T-helper 22 cell (primary cell): ENCODE measurements around the gene GMDS.
"Not testable (repeated sequence)": the region's sequence is repeated elsewhere in the genome, so short reads cannot be mapped to it uniquely, and the experiment has no call there.

ENCODE experiments used
- DNase-seq: peaks from one replicate; pipeline ENCODE4 v3.0.0-alpha.2; 2020; ENCODE audit warnings: low read depth

Gene GMDS

DNA sequence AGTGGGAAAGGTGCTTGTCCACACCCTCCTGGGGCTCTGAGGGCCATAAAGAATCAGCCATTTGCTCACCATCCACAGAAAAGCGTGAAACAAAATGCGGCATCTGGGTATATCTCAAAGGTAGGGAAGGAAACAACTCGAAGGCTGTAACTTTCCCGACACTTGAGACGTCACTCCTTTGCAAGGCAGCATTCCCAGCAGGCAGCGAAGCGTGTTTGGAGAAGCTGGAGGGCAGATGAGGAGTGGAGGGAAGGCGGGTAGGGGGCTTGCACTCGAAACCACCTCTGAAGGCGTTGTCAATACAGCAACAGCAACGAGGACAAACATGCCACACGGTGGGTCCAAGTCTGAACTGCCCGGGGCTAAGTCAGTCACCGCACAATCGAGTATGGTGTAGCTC, 537.3 kb downstream of the GMDS start:
- no peak for DNase-seq

- no peak for DNase-seq
Observed at GRCh38 chr6:1705630-1706029, 539.8 kb downstream of the GMDS start.

DNA sequence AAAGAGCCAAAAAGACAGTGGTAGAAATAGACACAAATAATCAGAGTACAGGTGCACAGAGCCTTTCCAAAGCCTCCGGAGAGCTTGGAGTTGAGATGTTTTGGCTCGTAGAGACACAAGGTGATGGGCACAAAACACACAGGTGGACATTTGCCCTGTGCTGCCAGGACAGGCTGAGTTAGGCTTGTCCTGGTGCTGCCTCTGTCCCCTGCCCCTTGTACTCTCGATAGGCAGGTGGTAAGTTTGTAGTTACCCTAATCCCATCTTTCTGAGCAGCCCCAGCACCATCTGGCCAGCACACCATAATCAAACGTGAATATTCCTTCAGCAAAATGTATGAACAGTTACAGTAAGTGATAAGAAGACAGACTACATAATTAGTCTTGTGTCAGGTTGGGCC, 540.2 kb downstream of the GMDS start:
- no peak for DNase-seq

DNA sequence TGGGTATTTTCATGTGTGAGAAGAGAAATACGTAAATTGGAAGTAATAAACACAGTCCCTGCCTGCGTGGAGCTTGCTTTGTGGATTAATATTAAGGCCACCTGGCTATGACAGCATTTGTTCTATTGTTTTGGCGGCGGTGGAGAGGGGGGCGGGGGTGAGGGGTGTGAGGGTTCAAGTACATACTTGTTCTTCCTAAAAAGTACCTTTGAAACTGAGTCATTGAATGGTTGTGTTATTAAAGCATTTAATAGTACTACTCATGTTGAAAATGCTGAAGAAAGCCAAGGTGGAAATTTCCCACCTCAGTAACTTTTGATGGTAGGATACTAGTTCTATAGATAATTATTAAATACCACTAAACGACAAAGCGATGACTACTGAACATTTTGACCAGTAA, 540.7 kb downstream of the GMDS start:
- DNase-seq, result no peak

DNA sequence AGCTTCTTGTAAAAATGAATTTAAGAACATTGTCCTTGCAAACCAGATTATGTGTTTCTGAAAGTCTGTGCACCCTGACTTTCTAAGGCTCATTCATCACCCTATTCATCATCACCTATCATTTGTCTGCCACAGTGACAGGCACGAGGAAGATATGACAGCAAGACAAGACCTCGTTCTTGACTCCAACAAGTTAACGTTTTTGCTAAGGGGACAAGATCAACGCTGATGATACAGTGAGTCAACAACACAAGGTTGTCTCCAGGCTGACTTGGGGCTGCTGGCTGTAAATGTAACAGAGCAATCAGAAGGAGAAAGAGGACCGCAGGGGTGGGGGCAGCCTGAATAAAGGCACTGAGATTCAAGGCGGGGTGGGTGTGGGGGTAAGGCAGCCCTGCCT, 541.5 kb downstream of the GMDS start:
- no peak for DNase-seq

DNA sequence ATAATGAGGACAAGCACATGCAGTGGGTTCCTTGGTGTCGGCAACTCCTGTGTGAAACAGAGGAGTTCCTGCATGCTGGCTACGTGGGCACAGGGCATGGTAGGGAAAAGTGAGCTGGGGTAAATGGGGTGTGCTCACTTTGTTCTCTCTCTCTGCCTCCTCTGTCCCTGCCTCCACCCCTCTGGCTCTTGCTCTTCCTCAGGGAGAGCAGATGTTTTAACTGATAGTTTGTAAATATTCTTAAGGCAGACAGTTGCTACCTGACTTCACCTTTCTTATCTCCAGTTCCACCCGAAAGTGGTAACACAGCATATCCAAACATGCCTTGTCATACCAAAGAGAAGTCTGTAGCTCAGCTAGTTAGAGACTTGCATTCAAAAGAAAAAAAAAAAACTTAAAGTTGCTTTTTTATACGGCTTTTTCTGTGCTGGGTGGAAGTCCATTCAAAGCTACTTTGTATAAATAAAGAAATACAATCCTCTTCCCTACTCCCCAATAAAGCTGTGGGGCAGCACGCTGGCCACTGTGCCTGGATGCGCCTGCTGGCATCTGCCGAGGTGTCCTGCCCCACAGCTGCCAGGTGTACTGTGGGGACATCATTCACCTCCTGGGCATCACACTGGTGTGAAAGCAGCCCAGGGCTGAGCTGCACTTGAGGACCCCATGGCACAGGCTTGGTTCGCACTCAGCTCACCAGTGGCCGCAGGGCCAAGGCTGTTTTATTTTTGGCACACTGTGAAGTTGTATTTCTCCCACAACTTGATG, 542.1 kb downstream of the GMDS start:
- DNase-seq, result no peak

GRCh38 chr6:1702580-1703051, 542.8 kb downstream of the GMDS start:
- no peak for DNase-seq

DNA sequence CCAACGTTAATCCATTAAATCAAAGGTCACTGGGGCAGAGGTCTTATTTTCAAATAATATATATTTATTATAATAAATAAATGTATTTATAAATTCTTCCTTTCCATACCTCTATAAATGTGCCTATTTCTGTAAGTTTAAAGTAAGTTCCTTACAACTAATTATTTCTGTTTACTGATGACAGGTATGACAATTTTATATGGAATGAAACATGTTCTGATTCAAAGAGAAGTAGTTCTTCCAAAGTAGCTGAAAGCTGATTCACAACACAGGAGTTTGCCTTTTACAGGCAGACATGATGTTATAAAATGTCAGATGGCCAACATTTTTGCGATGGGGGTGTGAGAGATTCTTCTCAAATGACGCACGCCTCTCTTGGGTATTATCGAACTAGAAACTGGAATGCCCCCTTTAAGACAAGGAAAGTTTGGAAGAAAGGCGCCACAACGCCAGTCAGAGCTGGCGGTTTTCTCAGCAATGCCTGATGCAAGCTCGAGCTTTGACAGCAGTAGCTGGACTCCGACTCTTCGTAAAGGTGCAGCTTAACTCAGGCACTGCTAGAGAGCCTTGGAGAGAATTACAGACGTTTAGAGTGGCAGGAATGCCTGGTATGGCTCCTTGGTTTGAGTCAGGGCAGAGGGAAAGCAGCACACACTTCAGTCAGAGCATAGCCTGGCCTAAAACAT, 543.6 kb downstream of the GMDS start:
- DNase-seq, result no peak

- DNase-seq, result no peak
Observed at GRCh38 chr6:1700278-1700967, 545.0 kb downstream of the GMDS start.

DNA sequence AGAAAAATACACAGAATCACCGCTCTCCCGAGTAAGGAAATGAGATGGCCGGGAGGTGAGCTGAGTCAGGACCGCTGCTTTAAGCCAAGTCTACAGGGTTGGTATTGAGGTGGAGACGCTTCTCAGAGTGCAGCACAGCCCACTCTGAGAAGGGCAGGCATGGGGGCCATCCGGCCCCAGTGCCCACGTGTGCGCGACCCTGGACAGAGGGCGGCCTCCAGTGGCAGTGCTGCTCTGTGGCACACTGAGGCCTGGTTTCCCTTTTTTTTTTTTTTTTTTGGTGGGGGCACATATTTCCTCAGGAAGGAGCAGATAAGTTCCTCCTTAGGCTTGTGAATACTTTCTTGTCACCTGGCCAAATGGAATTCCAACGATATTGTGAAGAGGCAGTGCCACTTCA, 546.9 kb downstream of the GMDS start:
- no peak for DNase-seq

DNA sequence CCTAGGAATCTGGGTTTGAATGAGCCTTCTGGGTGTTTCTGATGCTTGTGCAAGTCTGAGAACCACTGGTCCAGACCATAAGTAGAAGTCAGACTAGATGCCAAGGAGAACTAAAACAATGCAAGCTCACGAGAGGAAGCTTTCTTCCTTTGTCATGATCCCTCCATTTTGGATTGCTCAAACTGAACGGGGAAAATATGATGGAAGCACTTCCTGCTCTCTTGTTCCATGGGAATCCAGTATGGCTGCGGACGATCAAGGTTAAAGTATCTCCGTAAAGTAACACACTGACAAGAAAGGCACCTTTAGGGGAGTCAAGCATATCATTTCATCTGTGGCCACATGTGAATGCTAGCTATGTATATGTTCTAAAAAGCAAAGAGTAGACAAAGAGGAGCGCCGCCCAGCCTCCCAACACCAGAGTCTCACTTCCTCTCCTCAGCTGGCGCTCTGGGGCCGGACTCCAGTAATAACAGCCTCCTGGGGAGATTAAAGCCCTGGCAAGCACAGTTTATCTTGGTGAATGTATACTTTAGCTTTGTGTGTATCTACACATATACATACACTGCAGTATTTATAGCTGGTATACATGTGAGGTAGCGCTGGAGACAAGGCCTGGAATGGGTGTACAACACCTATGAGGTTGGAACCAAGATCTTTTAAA, 547.6 kb downstream of the GMDS start:
- no peak for DNase-seq

- no peak for DNase-seq
Observed at GRCh38 chr6:1696463-1696850, 548.9 kb downstream of the GMDS start.

DNA sequence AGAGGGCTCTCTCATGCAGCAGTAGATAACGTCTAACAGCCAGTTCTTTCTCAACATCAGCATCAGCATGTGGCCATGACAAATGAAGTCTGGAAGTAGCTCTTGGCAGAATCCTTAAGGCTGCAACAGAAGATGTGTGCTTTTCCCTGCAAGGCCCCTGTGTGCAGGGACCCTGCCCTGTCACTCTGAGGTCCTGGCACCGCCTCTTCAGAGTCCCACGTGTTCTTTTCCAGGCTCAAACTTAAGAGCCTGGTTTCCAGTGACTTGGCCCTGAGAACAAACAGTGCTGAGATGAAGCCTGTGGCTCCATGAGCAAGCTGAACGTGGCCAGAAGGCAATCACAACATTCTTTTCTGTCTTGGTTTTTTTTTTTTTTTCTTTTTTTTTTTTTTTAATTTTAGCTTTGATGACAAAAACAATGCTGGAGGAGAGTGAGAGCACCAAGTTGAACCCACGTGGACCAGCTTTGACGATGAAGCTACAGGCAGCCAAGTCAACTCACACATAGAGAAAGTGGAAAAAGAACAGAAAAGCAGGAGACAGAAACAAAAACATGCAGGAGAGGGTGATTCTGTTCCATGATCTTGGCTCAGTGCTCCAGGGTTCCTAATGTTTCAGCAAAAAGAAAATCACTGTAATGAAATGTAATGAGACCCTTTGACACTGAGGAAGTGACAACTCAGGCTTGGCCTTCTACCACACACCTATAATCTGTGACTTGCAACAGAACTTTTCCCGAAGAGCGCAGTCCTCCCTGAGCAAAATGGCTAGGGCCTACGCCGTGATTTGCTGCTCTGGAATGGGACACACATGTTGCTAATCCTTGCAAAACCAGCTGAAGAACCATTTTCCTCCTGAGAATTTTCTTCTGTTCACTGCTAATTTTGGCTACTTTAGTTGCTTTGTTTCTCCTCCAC, 549.6 kb downstream of the GMDS start:
- DNase-seq, result no peak

DNA sequence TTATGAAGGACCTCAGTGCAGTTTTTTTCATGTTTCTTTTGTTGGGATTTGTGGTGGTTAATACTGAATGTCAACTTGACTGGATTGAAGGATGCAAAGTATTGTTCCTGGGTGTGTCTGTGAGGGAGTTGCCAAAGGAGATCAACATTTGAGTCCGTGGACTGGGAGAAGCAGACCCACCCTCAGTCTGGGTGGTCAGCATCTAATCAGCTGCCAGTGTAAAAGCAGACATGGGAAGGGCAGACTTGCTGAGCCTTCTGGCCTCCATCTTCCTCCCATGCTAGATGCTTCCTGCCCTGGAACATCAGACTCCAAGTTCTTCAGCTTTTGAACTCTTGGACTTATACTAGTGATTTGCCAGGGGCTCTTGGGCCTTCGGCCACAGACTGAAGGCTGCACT, 553.6 kb downstream of the GMDS start:
- not testable (repeated sequence) for DNase-seq

DNA sequence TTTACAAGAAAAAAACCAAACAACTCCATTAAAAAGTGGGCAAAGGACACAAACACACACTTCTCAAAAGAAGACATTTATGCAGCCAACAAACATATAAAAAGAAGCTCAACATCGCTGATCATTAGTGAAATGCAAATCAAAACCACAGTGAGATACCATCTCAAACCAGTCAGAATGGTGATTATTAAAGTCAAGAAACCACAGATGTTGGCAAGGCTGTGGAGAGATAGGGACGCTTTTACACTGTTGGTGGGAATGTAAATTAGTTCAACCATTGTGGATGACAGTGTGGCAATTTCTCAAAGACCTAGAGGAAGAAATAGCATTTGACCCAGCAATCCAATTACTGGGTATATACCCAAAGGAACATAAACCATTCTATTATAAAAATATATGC, 554.7 kb downstream of the GMDS start:
- not testable (repeated sequence) for DNase-seq

DNA sequence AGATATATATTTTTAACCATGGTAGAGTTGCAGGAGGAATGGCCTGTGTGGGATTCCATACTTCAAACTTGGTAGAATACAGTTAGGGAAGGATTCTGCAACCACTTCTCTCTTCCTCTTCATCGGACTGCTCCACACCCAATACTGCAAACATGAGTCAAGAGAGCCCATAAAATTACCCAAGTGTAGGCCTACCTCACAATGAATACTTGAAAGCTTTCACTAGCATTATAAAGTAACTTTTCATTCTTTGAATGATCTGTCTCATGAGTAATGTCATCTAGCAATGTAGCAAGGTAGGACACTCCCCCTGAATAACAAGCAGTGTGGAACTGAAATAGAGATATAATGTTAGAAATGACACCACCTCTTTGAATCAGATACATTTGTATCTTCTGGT, 556.3 kb downstream of the GMDS start:
- no peak for DNase-seq

GRCh38 chr6:1688396-1688795, 557.0 kb downstream of the GMDS start:
- DNase-seq, result no peak

DNA sequence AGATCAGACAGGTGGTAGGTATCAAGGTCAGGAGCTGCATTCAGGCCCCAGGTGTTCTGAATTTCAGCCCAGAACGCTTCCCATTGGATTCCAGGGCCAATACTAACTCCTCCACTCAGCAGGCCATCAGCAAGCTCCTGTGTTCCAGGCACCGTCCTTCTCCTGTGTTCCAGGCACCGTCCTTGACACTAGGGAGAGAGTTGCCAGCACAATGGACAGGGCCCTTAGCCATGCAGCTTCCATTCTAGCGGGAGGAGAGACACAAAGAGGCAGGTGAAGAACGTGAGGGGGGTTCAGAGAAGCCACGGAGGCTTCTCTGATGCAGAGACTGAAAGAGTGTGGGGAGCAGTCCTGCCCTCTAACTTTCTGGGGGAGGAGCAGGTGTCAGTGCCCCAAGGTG, 558.0 kb downstream of the GMDS start:
- DNase-seq, result no peak

GRCh38 chr6:1686117-1687098, 559.0 kb downstream of the GMDS start:
- no peak for DNase-seq

DNA sequence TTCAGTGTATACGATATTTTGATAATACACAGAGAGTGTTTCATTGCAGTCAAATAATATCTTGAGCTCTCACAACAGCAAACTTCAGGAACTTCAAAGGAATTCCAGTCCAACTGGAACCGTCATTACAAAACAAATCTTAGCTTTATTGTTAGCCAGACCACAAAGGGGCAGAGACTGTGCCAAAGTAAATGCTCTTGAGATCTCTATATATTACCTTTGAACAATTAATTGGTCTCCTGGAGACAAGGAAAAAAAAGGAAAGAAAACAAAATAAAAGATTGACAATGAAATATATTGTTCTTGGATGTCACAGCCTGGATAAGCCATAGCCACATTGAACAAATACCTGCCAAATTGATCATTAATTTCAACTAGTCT, 565.7 kb downstream of the GMDS start:
- no peak for DNase-seq
